Measurements from ENCODE around the gene MAVS. TPM values are rescaled to one million over a fixed set of nuclear protein-coding genes. Genes with fewer than 3 reads are reported as not detected.

The MAVS gene
- total RNA-seq, 1 experiment from 2014 or later, result 24.2 TPM

GRCh38 chr20:3821996-3822395, 24.6 kb upstream of the MAVS start:
- H4K91ac ChIP-seq (ENCODE audit: insufficient read length, low read depth, low read length), result no peak overlapping the region
- H2BK5ac ChIP-seq (ENCODE audit: insufficient read length, low read length), result no peak overlapping the region
- no peak overlapping the region for H2BK20ac ChIP-seq (ENCODE audit: low read depth, low read length, poor library complexity, severe bottlenecking)
- no peaks in the 10 kb centered on the region for H3K23me2 ChIP-seq (ENCODE audit: insufficient read length, low read depth, low read length, poor library complexity, severe bottlenecking)
- no peak overlapping the region for H4K8ac ChIP-seq (replicated peaks; ENCODE audit: insufficient read length, low read depth, low read length)
- H2BK15ac ChIP-seq (ENCODE audit: low read depth, low read length), result 0 out of 2 replicates have a peak overlapping the region, but pooled peaks have one; percentile 19
- no peak overlapping the region for H3K27ac ChIP-seq (ENCODE audit: insufficient read length, low read depth, low read length)
- H3K14ac ChIP-seq (ENCODE audit: insufficient read depth, low read length), result no peak overlapping the region
- H2BK12ac ChIP-seq (ENCODE audit: insufficient read length, low read depth, low read length), result no peak overlapping the region
- no peaks in the 10 kb centered on the region; a peak in 1 of 5 replicates for H3K9me3 Mint-ChIP-seq
- no peaks in the 10 kb centered on the region for H3K4me1 ChIP-seq (ENCODE audit: insufficient read depth, low read length)
- no peaks in the 10 kb centered on the region for H3K79me2 ChIP-seq (ENCODE audit: insufficient read depth, low read length)
- WGBS (ENCODE audit: extremely low coverage, insufficient read length, low lambda C conversion rate), result no CpG with 5 or more reads among the region's 14 CpGs
- no peaks in the 10 kb centered on the region for H3K27me3 Mint-ChIP-seq (ENCODE audit: low read depth)
- no peak overlapping the region for H2AK5ac ChIP-seq (ENCODE audit: insufficient read length, low read length)
- no peak for TF ChIP-seq CTCF (conservative IDR thresholded peaks at IDR 0.05)
- H3K79me1 ChIP-seq (ENCODE audit: insufficient read depth, low read depth, low read length, poor library complexity, severe bottlenecking), result no peaks in the 10 kb centered on the region
- H3T11ph ChIP-seq (ENCODE audit: low read length), result no peak overlapping the region
- H3K9me3 ChIP-seq (ENCODE audit: control insufficient read depth, low read depth, low read length), result no peaks in the 10 kb centered on the region
- no peak overlapping the region for H3K4me2 ChIP-seq (ENCODE audit: insufficient read depth, insufficient read length, low read length)
- no peak overlapping the region for H2BK120ac ChIP-seq (ENCODE audit: low read depth, low read length, poor library complexity, severe bottlenecking)
- no peak overlapping the region for H3K18ac ChIP-seq (ENCODE audit: insufficient read length, low read depth, low read length)
- no peak for DNase-seq
- H4K5ac ChIP-seq (ENCODE audit: insufficient read length, low read depth, low read length), result no peak overlapping the region
- H3K4me3 Mint-ChIP-seq, result peak overlapping the region; percentile 82 to 85; a peak in 4 of 5 replicates
- no peaks in the 10 kb centered on the region for H4K20me1 ChIP-seq (ENCODE audit: control insufficient read depth, insufficient read depth, insufficient read length)
- no peak overlapping the region for H3K4ac ChIP-seq (ENCODE audit: low read depth, low read length)
- H3K9ac ChIP-seq (ENCODE audit: extremely low read depth, insufficient read length, low read length), result no peak overlapping the region
- H3K56ac ChIP-seq (ENCODE audit: insufficient read length, low read depth, low read length), result no peak overlapping the region
- peaks cover 0 to 2% (median 0%) of the 10 kb centered on the region in 3 experiments; a peak in 2 of 7 replicates for H3K36me3 Mint-ChIP-seq (ENCODE audit: insufficient read depth in 1 of 3, low read depth in 3 of 3)
- no peaks in the 10 kb centered on the region for H3K27me3 ChIP-seq (ENCODE audit: insufficient read depth, low read length)
- no peak overlapping the region for H2AFZ ChIP-seq (ENCODE audit: low read length)
- H3K23ac ChIP-seq (ENCODE audit: insufficient read length, low read depth, low read length), result no peak overlapping the region
- H3K27ac Mint-ChIP-seq, result peak overlapping the region in 1 of 3 experiments; percentile 94; a peak in 1 of 7 replicates
- peaks cover 12 to 19% of the 10 kb centered on the region in 2 experiments for H3K4me1 Mint-ChIP-seq
